ENCODE measurements around the gene ACTR1B. TPM values are rescaled to one million over a fixed set of nuclear protein-coding genes. Genes with fewer than 3 reads are reported as not detected.
A peak's percentile ranks its signal among the peaks of the same experiment; 100 is the strongest.
"Not testable (repeated sequence)": the region's sequence is repeated elsewhere in the genome, so short reads cannot be mapped to it uniquely, and the experiment has no call there.

The ACTR1B gene
- total and polyA plus RNA-seq, 8 donors, result 47.5 to 92.1 (median 56.7) TPM

DNA sequence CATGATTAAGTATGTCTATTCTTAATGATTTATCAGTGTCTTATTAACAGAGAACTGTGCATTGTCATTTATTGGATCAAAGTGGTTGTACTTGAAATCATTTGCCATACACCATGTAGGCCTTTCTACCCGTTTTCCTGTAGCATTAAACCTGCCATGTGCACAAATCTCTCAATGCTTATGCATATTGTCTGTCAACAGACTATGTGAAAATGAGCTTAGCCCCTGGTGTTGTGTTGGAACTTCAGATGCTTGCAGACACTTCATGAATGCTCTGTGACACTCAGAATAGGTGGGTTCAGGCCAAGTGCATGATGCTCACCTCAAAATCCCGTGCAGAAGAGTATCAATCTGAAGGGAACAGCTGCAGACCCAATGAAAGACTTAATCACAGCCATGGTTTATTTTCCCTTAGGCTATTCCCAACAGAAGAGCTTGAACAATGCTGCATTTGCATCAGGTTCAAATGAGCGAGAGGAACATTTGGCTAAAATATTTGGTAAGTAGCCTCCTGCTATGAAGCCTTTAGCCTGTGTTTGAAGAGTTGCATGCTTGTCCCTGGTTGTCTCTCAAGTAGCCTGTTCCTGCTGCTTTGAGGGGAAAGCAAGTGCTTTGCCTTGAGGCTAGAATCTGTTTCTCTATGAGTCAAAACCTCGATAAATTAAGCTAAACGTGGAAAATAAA is 11.7 kb upstream of the ACTR1B start:
- no peaks in the 10 kb centered on the region for H3K27me3 ChIP-seq
- TF ChIP-seq POLR2A (IDR thresholded peaks at IDR 0.05) (no peak), EP300 (IDR thresholded peaks at IDR 0.05) (no peak), POLR2AphosphoS5 (IDR thresholded peaks at IDR 0.05) (no peak)
- TF ChIP-seq, protein P1, sequence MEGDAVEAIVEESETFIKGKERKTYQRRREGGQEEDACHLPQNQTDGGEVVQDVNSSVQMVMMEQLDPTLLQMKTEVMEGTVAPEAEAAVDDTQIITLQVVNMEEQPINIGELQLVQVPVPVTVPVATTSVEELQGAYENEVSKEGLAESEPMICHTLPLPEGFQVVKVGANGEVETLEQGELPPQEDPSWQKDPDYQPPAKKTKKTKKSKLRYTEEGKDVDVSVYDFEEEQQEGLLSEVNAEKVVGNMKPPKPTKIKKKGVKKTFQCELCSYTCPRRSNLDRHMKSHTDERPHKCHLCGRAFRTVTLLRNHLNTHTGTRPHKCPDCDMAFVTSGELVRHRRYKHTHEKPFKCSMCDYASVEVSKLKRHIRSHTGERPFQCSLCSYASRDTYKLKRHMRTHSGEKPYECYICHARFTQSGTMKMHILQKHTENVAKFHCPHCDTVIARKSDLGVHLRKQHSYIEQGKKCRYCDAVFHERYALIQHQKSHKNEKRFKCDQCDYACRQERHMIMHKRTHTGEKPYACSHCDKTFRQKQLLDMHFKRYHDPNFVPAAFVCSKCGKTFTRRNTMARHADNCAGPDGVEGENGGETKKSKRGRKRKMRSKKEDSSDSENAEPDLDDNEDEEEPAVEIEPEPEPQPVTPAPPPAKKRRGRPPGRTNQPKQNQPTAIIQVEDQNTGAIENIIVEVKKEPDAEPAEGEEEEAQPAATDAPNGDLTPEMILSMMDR (IDR thresholded peaks at IDR 0.05), result no peak
- no peaks in the 10 kb centered on the region for H3K4me1 ChIP-seq
- no peaks in the 10 kb centered on the region for H3K36me3 ChIP-seq
- intact Hi-C loops (cut with DNase I; ENCODE audit: low total_unique reads), result no loop called here
- no peak overlapping the region for H3K27ac ChIP-seq
- DNase-seq, result no peak
- H3K4me3 ChIP-seq, result no peak overlapping the region
- H3K9me3 ChIP-seq, result no peaks in the 10 kb centered on the region
- 77 to 87% (median 83%) methylated on average over 5 of the region's 5 CpGs for WGBS, 5 donors

DNA sequence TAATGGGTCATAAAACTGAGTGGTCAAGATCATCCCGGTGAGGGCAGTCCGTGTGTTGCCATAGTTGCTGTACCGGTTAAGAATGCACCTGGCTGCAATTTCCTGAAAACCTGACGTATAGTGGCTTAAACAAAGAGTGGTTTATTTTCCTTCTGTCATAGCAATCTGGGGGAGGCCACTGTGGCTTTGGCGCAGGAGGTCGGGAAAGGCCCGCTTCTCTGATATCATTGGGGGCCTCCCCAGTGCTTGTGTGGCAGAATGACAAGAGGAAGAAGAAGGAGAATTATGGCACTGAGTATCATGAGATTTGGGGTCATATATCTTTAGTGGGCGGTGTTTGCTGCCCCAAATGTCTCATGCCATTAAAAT is 10.1 kb upstream of the ACTR1B start:
- 40 to 69% (median 45%) methylated on average over 8 of the region's 8 CpGs for WGBS, 5 donors
- intact Hi-C loops (cut with DNase I; ENCODE audit: low total_unique reads), result no loop called here

DNA sequence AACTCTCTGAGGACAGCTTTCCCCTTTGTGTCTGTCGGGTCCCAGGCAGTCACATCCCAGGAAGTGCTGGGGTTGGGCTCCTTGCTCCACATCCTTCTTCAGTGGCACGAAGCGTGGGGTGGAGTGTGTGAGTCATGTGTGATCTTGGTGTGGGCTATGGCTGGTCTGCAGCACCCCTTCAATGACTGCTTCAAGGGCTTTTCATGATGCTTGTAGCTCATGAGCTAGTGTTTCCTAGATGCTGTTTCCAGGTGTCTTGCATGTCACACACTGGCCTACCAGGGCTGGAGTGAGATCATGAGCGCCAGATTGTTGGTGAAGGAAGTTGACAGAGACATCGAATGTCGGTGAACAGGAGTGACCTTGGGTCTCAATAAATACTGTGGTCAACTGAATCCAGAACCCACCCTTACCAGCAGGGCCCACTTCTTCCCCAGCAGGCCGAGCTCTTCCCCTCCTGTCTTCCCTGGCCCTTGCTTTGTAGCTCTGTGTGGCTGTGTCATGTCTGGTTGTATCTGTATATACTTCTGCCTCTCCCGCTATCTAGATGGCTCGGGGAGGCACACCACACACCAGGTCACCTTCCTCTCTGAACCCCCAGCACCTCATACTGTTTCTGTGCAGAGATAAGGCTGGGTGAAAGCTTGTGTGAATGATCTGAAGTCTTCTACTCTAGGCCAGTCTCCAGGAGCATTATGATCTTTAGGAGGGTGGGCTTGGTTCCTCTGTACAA is 9.5 kb upstream of the ACTR1B start:
- Histone ChIP-seq H3K27me3 (no peaks in the 10 kb centered on the region), H3K9me3 (no peaks in the 10 kb centered on the region), H3K4me3 (no peak overlapping the region), H3K4me1 (no peaks in the 10 kb centered on the region), H3K36me3 (peaks cover 0 to 5% (median 2%) of the 10 kb centered on the region in 4 donors), H3K27ac (no peak overlapping the region)
- intact Hi-C loops (cut with DNase I; ENCODE audit: low total_unique reads), result no loop called here
- 77 to 85% (median 80%) methylated on average over 9 of the region's 9 CpGs for WGBS, 5 donors
- no peak for DNase-seq
- TF ChIP-seq, protein P1 (IDR thresholded peaks at IDR 0.05), result no peak
- no peak for TF ChIP-seq POLR2A (IDR thresholded peaks at IDR 0.05)
- TF ChIP-seq EP300 (IDR thresholded peaks at IDR 0.05), result no peak

More for the DNA sequence above, 10.1 kb upstream of the ACTR1B start:
- Histone ChIP-seq H3K27me3 (no peaks in the 10 kb centered on the region), H3K4me3 (no peak overlapping the region), H3K36me3 (no peaks in the 10 kb centered on the region), H3K4me1 (no peaks in the 10 kb centered on the region), H3K27ac (no peak overlapping the region), H3K9me3 (no peaks in the 10 kb centered on the region)
- peak in 1 of 2 donors; percentile 38 for DNase-seq
- TF ChIP-seq, protein P1 (IDR thresholded peaks at IDR 0.05), result no peak
- TF ChIP-seq POLR2AphosphoS5 (IDR thresholded peaks at IDR 0.05) (no peak), POLR2A (IDR thresholded peaks at IDR 0.05) (no peak), EP300 (IDR thresholded peaks at IDR 0.05) (no peak)

DNA sequence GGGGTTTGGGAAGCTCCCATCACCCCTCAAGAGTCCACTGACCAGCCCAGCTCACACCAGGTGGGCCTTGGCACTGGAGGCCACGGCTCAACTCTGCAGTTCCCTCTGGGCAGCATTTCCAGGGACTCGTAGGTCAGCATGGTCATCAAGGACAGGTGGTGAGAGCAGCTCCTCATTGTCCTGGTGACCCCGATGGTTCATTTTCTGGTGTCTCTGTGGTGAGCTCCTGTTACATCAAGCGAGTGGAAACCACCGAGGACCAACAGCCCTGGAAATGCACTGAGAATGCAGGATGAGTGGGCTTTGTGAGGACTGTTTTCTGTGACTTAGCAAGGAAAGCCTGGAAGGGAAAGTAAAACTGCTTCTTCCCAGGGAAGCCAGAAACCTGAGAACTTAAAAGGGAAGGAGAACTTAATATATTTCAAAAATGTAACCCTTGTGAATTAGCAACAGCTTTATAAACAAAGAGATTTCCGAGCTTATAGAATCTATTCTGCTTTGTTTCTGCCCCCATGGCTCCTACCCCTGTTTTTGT is 8.8 kb upstream of the ACTR1B start:
- H3K36me3 ChIP-seq; H3K27me3 ChIP-seq; intact Hi-C loops (cut with DNase I; ENCODE audit: low total_unique reads); DNase-seq; H3K9me3 ChIP-seq; H3K4me1 ChIP-seq; H3K27ac ChIP-seq; H3K4me3 ChIP-seq: not testable (repeated sequence)
- WGBS, 5 donors, result 87 to 93% (median 92%) methylated on average over 3 to 6 of the region's 6 CpGs
